HCT116 (cell line): Measurements from ENCODE around the gene MPEG1. TPM values are rescaled to one million over a fixed set of nuclear protein-coding genes. Genes with fewer than 3 reads are reported as not detected.

Experiments
- ATAC-seq: fragments of 200-7000 bp; cut with Tn5 transposase; 2 replicates; pipeline ENCODE4 v1.9.1; 2020; ENCODE audit warnings: mild to moderate bottlenecking, moderate library complexity
- BruUV-seq: library from RNA; stranded (reverse); fragments of 400-500 nt; replicated peaks from 2 replicates; lab custom pipeline; 2021; lab: Mats Ljungman, UMichigan
- CTCF ChIA-PET: fragments of 300-600 bp; sonication (Branson Sonifier 250); formaldehyde crosslinking; loops from one replicate; lab custom pipeline; 2021; ENCODE audit warnings: antibody characterized with exemption; lab: Charles Lee
- POLR2A ChIA-PET: fragments of 300-600, 350-600 bp; sonication (Branson Sonifier 250); formaldehyde crosslinking; loops from one replicate; lab custom pipeline; 2021; ENCODE audit warnings: antibody characterized with exemption; lab: Charles Lee
- RAD21 ChIA-PET, 2 experiments: fragments of 300-600 bp; sonication (Branson Sonifier 250); formaldehyde crosslinking; loops; one replicate each; lab custom pipeline; 2023; ENCODE audit warnings: low total read pairs in 2 of 2; ENCODE audit not compliant: uncharacterized antibody in 2 of 2, unreplicated experiment in 2 of 2, low non-redundant PET in 1 of 2; lab: Charles Lee
- DNase-seq: peaks from one replicate; pipeline ENCODE4 v3.0.0-alpha.2; 2010; ENCODE audit warnings: low read depth, low spot score
- H2AFZ ChIP-seq: fragments of 200-600 bp; shearing (Covaris generic), sonication (generic); 2 replicates; pipeline ENCODE4 v1.6.1; 2017; ENCODE audit warnings: low read depth, mixed run types, mixed read lengths, antibody characterized with exemption, low read length; ENCODE audit not compliant: poor library complexity, severe bottlenecking
- H3K27ac ChIP-seq: 2 replicates; pipeline ENCODE4 v1.5.1; 2012; ENCODE audit warnings: low read depth, low read length
- H3K27me3 ChIP-seq: fragments of 200-600 bp; sonication (generic); 2 replicates; pipeline ENCODE4 v1.6.1; 2016; ENCODE audit warnings: mixed run types, low read length, mixed read lengths; ENCODE audit not compliant: insufficient read depth
- H3K36me3 ChIP-seq, 2 experiments: fragments of 200-500 bp in 1 of 2; fragments of 200-600 bp in 1 of 2; sonication (Bioruptor generic) in 1 of 2; sonication (generic) in 1 of 2; 2 replicates each; pipeline versions ENCODE4 v1.5.1 to v1.6.1; 2014 to 2016; ENCODE audit warnings: low read length in 2 of 2, inconsistent platforms in 1 of 2, mixed read lengths in 1 of 2, mixed run types in 1 of 2; ENCODE audit not compliant: insufficient read depth in 2 of 2, control insufficient read depth in 1 of 2
- H3K4me1 ChIP-seq, 2 experiments: fragments of 200-600 bp in 1 of 2; sonication (generic) in 1 of 2; 2 replicates each; pipeline versions ENCODE4 v1.5.1 to v1.6.1; 2012 to 2017; ENCODE audit warnings: low read length in 2 of 2, inconsistent platforms in 1 of 2, mild to moderate bottlenecking in 1 of 2, mixed read lengths in 1 of 2, mixed run types in 1 of 2, moderate library complexity in 1 of 2; ENCODE audit not compliant: insufficient read depth in 2 of 2, control insufficient read depth in 1 of 2
- H3K4me2 ChIP-seq: fragments of 200-600 bp; sonication (generic); 2 replicates; pipeline ENCODE4 v1.6.1; 2017; ENCODE audit warnings: mixed run types, low read length, mixed read lengths
- H3K4me3 ChIP-seq, 2 experiments: fragments of 200-600 bp in 1 of 2; sonication (generic) in 1 of 2; replicated peaks in 1 of 2; 2 replicates each; pipeline ENCODE4 v1.5.1; 2011 to 2016; ENCODE audit warnings: low read length in 2 of 2, control low read depth in 1 of 2, low read depth in 1 of 2, mild to moderate bottlenecking in 1 of 2, mixed read lengths in 1 of 2, mixed run types in 1 of 2
- H3K79me2 ChIP-seq: fragments of 200-600 bp; sonication (generic); 2 replicates; pipeline ENCODE4 v1.6.1; 2017; ENCODE audit warnings: mild to moderate bottlenecking, mixed run types, low read length, moderate library complexity, mixed read lengths; ENCODE audit not compliant: insufficient read depth
- H3K9ac ChIP-seq: fragments of 200-600 bp; sonication (generic); 2 replicates; pipeline ENCODE4 v1.6.1; 2016; ENCODE audit warnings: low read length, mixed read lengths
- H3K9me2 ChIP-seq: fragments of 200-600 bp; sonication (generic), shearing (Covaris generic); 2 replicates; pipeline ENCODE4 v1.6.1; 2017; ENCODE audit warnings: mixed run types, mild to moderate bottlenecking, moderate library complexity; ENCODE audit not compliant: insufficient read depth
- H3K9me3 ChIP-seq, 2 experiments: fragments of 200-500 bp in 1 of 2; fragments of 200-600 bp in 1 of 2; sonication (Bioruptor generic) in 1 of 2; sonication (generic) in 1 of 2; 2 replicates each; pipeline ENCODE4 v1.6.1; 2014 to 2017; ENCODE audit warnings: low read length in 2 of 2, mixed read lengths in 2 of 2, inconsistent platforms in 1 of 2, low read depth in 1 of 2, mild to moderate bottlenecking in 1 of 2, mixed run types in 1 of 2, moderate library complexity in 1 of 2; ENCODE audit not compliant: control insufficient read depth in 1 of 2, insufficient read depth in 1 of 2
- H4K20me1 ChIP-seq: fragments of 200-600 bp; sonication (generic), shearing (Covaris generic); 2 replicates; pipeline ENCODE4 v1.6.1; 2017; ENCODE audit warnings: mixed run types, mild to moderate bottlenecking, moderate library complexity; ENCODE audit not compliant: insufficient read depth
- ATF3 ChIP-seq: IDR thresholded peaks from 2 replicates; pipeline ENCODE4 v1.6.1; 2012
- FOSL1 ChIP-seq: IDR thresholded peaks from 2 replicates; pipeline ENCODE4 v1.6.1; 2012; ENCODE audit warnings: low read depth
- POLR2AphosphoS5 ChIP-seq: IDR thresholded peaks from 2 replicates; pipeline ENCODE4 v1.6.1; 2011; ENCODE audit warnings: mild to moderate bottlenecking, low read depth, low read length, moderate library complexity
- RAD21 ChIP-seq: IDR thresholded peaks from 2 replicates; pipeline ENCODE4 v1.6.1; 2012; ENCODE audit warnings: low read depth, mild to moderate bottlenecking
- SIN3A ChIP-seq: IDR thresholded peaks from 2 replicates; pipeline ENCODE4 v1.6.1; 2012; ENCODE audit warnings: low read depth
- intact Hi-C: fragments of 100-400 bp; cut with micrococcal nuclease; formaldehyde crosslinking; loops from 2 replicates; pipeline ENCODE4 v1.10.0; 2022
- total RNA-seq: library from RNA; stranded (reverse); gene quantifications from one replicate; pipeline ENCODE4 v1.2.1, GENCODE V29; 2021; ENCODE audit not compliant: unreplicated experiment
- TF ChIP-seq, protein P1 (sequence below): IDR thresholded peaks from 2 replicates; pipeline ENCODE4 v1.6.1; 2012
- TF ChIP-seq, protein P2 (sequence below): IDR thresholded peaks from 2 replicates; pipeline ENCODE4 v1.6.1; 2012; ENCODE audit warnings: low read depth

Gene MPEG1
- total RNA-seq, 1 experiment from 2014 or later = 0.07 TPM

- TF ChIP-seq, protein P1, sequence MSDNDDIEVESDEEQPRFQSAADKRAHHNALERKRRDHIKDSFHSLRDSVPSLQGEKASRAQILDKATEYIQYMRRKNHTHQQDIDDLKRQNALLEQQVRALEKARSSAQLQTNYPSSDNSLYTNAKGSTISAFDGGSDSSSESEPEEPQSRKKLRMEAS = no peak
- TF ChIP-seq RAD21 (no peak), FOSL1 (no peak), SIN3A (no peak), ATF3 (no peak), POLR2AphosphoS5 (no peak)
- TF ChIP-seq, protein P2, sequence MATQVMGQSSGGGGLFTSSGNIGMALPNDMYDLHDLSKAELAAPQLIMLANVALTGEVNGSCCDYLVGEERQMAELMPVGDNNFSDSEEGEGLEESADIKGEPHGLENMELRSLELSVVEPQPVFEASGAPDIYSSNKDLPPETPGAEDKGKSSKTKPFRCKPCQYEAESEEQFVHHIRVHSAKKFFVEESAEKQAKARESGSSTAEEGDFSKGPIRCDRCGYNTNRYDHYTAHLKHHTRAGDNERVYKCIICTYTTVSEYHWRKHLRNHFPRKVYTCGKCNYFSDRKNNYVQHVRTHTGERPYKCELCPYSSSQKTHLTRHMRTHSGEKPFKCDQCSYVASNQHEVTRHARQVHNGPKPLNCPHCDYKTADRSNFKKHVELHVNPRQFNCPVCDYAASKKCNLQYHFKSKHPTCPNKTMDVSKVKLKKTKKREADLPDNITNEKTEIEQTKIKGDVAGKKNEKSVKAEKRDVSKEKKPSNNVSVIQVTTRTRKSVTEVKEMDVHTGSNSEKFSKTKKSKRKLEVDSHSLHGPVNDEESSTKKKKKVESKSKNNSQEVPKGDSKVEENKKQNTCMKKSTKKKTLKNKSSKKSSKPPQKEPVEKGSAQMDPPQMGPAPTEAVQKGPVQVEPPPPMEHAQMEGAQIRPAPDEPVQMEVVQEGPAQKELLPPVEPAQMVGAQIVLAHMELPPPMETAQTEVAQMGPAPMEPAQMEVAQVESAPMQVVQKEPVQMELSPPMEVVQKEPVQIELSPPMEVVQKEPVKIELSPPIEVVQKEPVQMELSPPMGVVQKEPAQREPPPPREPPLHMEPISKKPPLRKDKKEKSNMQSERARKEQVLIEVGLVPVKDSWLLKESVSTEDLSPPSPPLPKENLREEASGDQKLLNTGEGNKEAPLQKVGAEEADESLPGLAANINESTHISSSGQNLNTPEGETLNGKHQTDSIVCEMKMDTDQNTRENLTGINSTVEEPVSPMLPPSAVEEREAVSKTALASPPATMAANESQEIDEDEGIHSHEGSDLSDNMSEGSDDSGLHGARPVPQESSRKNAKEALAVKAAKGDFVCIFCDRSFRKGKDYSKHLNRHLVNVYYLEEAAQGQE = no peak
- H3K27ac ChIP-seq = no peak overlapping the region
- ChIA-PET POLR2A (interaction anchor here (1.6 kb wide), 1 partner anchor 9 kb away, joined by 4 read pairs; the partner anchor contains the start of gene DTX4), CTCF (interaction anchor here (4.9 kb wide), 1 partner anchor 9 kb away, joined by 37 read pairs; the partner anchor contains the start of gene DTX4), RAD21 (interaction anchor here in 1 of 2 experiments (0.8 kb wide), 1 partner anchor 9 kb away, joined by 3 read pairs; the partner anchor contains the start of gene DTX4)
- H2AFZ ChIP-seq = no peak overlapping the region
- H3K9ac ChIP-seq = no peak overlapping the region
- no peak overlapping the region for H3K4me3 ChIP-seq
- intact Hi-C loops = no loop called here
- peaks cover 4 to 7% of the 10 kb centered on the region in 2 experiments; a peak in 3 of 4 replicates for H3K4me1 ChIP-seq
- no peaks in the 10 kb centered on the region for H3K27me3 ChIP-seq
- BruUV-seq = no TSS peak
- no peaks in the 10 kb centered on the region for H4K20me1 ChIP-seq
- H3K36me3 ChIP-seq = no peaks in the 10 kb centered on the region
- H3K4me2 ChIP-seq = no peak overlapping the region
- H3K9me3 ChIP-seq = no peaks in the 10 kb centered on the region
- no peak for DNase-seq
- no peaks in the 10 kb centered on the region for H3K9me2 ChIP-seq
- H3K79me2 ChIP-seq = no peaks in the 10 kb centered on the region
- no peak for ATAC-seq
Observed at GRCh38 chr11:59180907-59181306, 31.8 kb downstream of the MPEG1 start.
